Coronary artery (tissue), 2 donors: Measurements from ENCODE around the gene CGB2.

Experiments used
- DNase-seq: peaks from one replicate; pipeline ENCODE4 v3.0.0-alpha.2; 2017; ENCODE audit warnings: low spot score
- H3K27ac ChIP-seq, 2 donors: fragments of 200-600 bp; sonication (generic); one replicate each; pipeline ENCODE4 v1.5.1; 2016 to 2019
- H3K4me3 ChIP-seq: fragments of 200-600 bp; sonication (generic); 2 replicates; pipeline ENCODE4 v1.5.1; 2016; ENCODE audit warnings: mild to moderate bottlenecking, moderate library complexity
- TF ChIP-seq, protein P1 (sequence below): fragments of 200-600 bp; sonication (generic); IDR thresholded peaks from one replicate; pipeline ENCODE4 v1.5.1; 2019; ENCODE audit warnings: antibody characterized with exemption

CGB2 gene

DNA sequence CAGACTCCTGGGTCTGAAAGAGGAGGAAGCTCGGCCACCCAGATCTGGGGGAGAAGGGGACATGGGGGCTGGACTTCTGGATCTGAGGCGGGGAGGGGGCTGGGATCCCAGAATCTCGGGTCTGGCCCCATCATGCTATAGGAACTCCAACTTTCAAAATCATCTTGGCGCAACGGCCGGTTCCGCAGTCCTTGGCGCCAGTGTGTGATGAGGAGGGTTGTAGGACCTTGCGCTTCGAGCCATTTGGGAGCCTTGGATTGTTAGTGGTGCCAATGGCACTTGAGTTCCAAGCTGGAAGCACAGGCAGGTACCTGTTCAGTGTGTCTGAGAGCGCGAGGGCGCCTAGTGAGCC is 37.7 kb upstream of the CGB2 start:
- peak overlapping the region; percentile 94 to 100 for H3K27ac ChIP-seq
- peak overlapping the region; percentile 99 for H3K4me3 ChIP-seq
- no peak for DNase-seq
- TF ChIP-seq, protein P1, sequence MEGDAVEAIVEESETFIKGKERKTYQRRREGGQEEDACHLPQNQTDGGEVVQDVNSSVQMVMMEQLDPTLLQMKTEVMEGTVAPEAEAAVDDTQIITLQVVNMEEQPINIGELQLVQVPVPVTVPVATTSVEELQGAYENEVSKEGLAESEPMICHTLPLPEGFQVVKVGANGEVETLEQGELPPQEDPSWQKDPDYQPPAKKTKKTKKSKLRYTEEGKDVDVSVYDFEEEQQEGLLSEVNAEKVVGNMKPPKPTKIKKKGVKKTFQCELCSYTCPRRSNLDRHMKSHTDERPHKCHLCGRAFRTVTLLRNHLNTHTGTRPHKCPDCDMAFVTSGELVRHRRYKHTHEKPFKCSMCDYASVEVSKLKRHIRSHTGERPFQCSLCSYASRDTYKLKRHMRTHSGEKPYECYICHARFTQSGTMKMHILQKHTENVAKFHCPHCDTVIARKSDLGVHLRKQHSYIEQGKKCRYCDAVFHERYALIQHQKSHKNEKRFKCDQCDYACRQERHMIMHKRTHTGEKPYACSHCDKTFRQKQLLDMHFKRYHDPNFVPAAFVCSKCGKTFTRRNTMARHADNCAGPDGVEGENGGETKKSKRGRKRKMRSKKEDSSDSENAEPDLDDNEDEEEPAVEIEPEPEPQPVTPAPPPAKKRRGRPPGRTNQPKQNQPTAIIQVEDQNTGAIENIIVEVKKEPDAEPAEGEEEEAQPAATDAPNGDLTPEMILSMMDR: no peak

DNA sequence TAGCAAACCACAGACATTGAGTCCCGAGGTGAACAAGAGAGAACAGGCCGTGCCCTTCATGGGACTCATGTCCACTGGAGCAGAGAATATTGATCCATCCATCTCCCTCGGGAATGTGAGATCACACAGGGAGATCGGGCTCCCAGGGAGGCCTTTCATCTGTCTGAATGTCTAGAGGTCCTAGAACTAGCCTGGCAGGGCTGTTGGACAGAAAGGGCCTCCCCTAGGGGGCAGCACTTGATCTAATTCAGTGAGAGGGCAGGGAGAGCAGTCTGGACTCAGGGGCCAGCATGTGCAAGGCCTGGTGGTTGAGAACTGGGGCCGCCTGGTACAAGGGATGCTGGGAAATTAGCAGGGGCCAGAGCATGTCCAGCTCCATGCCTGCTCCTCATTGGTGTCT is 33.7 kb upstream of the CGB2 start:
- TF ChIP-seq, protein P1: no peak
- DNase-seq: no peak
- Histone ChIP-seq H3K27ac (no peak overlapping the region), H3K4me3 (no peak overlapping the region)

DNA sequence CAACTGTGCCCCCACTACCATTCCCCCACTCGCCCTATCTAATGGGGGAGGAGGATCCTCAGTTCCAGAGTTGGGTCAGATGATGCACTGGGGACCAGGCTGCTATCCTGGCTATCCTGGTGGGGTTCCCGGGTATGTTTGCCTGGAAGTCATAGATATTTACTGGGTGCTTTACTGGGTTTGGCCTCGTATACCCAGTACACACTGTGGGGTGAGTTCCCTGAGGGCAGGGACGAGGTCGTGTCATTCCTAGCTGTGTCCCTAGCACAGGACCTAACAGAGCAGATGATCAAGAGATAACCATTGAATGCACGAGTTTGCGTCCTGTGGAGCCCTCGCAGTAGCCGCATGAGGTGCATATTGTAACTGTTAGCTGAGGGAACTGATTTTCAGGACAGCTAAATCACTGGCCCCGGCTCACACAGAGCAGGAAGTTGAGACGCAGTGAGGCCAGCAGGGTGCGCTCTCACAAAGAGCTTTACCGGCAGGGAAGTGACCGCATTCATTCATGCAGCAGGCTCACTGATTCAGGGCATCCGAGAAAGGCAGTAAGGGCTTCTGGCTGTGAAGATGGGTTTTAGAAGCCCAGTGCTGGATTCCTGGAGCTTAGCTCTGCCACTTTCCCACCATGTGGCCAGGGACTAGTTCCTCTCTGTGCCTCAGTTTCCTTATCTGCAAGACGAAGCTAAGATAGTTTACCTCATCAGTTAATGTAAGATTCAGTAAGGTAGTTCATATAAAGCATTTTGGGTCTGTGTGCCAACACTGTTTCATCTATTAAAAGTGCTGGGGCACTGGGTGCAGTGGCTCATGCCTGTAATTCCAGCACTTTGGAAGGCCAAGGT is 32.0 kb upstream of the CGB2 start:
- TF ChIP-seq, protein P1: peak; percentile 27
- H3K4me3 ChIP-seq: no peak overlapping the region
- no peak overlapping the region for H3K27ac ChIP-seq
- DNase-seq: no peak

DNA sequence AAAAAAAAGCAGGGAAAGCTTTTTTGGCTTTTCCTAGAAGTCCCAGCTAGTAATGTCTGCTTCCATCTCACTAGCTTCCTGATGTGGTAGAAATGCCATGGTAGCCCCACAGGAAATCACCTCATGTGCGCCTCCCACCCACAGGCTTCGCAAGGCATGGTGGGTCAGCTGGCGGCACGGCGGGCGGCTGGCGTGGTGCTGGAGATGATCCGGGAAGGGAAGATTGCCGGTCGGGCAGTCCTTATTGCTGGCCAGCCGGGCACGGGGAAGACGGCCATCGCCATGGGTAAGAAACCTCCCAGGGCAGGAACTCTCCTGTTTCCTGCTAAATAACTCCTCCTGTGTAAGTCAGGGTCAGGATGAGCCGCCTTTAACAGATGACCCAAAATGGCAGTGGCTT is 27.6 kb upstream of the CGB2 start:
- no peak overlapping the region for H3K4me3 ChIP-seq
- no peak for DNase-seq
- TF ChIP-seq, protein P1: no peak
- no peak overlapping the region for H3K27ac ChIP-seq

DNA sequence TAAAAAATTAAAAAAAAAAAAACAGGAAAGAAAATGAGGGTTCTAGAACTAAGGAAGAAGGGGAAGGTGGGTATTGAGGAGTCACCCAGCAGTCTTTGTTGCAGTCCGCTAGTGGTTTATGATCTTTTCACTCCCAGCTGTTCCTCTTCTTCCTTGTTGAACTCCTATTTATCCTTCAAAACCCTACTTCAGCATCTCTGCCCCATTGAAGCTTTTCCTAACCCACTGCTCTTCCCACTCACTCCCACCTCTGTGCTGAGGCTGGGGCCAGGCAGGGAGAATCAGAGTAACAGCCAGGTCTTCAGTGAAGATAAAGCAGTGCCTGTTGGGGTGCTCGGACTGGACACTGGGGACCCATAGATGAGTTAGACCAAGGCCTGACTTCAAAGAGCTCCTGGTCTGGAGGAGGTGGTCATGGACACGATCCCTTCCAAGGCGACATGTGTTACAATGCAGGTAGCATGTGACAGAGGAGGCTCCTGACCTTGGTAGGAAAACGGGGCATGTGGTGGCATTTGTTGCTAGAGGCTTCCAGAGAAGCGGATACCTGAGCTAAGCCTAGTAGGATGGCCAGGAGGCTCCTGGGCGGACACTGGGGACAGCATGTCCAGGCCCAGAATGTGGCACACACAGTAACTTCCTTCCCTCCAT is 26.6 kb upstream of the CGB2 start:
- TF ChIP-seq, protein P1: no peak
- Histone ChIP-seq H3K27ac (no peak overlapping the region), H3K4me3 (no peak overlapping the region)
- no peak for DNase-seq

DNA sequence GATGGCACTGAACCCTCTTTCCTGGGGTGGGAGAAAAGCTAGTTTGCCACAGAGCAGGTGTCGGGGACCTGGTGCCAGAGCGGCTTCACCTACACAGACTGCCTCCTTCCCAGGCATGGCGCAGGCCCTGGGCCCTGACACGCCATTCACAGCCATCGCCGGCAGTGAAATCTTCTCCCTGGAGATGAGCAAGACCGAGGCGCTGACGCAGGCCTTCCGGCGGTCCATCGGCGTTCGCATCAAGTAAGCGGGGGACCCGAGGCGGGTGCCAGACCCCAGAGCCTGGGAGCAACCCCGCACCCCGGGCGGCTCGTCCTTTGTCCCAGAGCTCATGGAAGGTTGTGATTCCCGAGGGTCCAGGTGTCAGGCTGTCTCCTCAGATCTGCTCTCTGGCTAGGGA is 24.8 kb upstream of the CGB2 start:
- TF ChIP-seq, protein P1: no peak
- DNase-seq: no peak
- no peak overlapping the region for H3K27ac ChIP-seq

DNA sequence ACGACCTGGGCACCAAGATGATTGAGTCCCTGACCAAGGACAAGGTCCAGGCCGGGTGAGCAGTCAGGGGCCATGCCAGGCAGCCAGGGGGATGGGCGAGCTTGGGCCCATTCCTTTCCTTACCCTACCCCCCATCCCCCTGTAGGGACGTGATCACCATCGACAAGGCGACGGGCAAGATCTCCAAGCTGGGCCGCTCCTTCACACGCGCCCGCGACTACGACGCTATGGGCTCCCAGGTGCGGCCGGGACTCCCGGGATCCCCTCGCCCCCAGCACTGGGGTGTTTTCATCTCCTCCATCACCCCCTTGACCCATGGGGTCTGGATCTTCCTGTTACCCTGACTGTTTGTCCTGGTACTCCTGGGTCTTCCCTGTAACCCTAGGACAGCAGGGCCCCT is 21.9 kb upstream of the CGB2 start:
- H3K4me3 ChIP-seq: no peak overlapping the region

More for the DNA sequence above, 24.8 kb upstream of the CGB2 start:
- H3K4me3 ChIP-seq: no peak overlapping the region

More for the DNA sequence above, 21.9 kb upstream of the CGB2 start:
- no peak overlapping the region for H3K27ac ChIP-seq
- no peak for DNase-seq
- TF ChIP-seq, protein P1: no peak
